PC-9 (cell line): ENCODE measurements around the gene TMEM273.

Experiments used
- CTCF ChIP-seq: fragments of 200-600 bp; sonication (generic); conservative IDR thresholded peaks from 2 replicates; pipeline ENCODE4 v1.6.1; 2017; ENCODE audit warnings: mixed run types, antibody characterized with exemption, mild to moderate bottlenecking, moderate library complexity
- EZH2 ChIP-seq: fragments of 200-600 bp; sonication (generic); IDR thresholded peaks from 2 replicates; pipeline ENCODE4 v1.8.0; 2017; ENCODE audit warnings: antibody characterized with exemption, low read depth

DNA sequence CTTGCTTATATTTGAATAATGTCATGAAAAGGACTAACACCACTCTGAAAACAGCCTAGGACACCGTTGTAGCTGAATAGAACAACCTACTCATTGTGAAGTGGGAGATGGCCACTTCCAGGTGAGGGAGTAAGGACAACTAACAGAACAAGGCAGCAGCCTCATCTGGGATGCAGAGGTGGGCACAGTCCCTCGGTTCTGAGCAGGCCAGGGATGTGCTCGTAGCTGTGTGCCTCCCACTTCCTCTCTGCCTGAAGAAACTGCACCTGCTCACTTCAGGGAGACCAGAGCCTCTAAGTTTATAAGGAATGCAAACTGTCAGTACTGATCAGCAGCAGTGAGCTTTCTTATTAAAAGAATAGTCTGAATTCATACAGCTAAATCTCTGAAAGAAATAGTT, 75.3 kb downstream of the TMEM273 start:
- TF ChIP-seq CTCF: no peak
- no peak for TF ChIP-seq EZH2
